Measurements from ENCODE around the gene PTBP1. TPM values are rescaled to one million over a fixed set of nuclear protein-coding genes. Genes with fewer than 3 reads are reported as not detected.
"Not testable (repeated sequence)": the region's sequence is repeated elsewhere in the genome, so short reads cannot be mapped to it uniquely, and the experiment has no call there.

Gene PTBP1
- total RNA-seq, 1 donor from 2014 or later, result 331 TPM

GRCh38 chr19:807627-808422 lies 10.6 kb downstream of the PTBP1 start:
- DNase-seq (ENCODE audit: extremely low read depth, low read depth, low spot score), result no peak

DNA sequence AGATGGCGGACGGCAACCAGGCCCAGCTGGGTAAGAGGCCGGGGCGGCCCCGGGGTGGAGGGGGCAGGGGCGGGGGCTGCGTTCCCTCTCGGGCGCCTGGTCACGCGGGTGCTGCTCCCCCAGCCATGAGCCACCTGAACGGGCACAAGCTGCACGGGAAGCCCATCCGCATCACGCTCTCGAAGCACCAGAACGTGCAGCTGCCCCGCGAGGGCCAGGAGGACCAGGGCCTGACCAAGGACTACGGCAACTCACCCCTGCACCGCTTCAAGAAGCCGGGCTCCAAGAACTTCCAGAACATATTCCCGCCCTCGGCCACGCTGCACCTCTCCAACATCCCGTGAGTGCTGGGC lies 11.1 kb downstream of the PTBP1 start:
- DNase-seq (ENCODE audit: extremely low read depth, low read depth, low spot score), result no peak

- DNase-seq (ENCODE audit: extremely low read depth, low read depth, low spot score), result no peak
Observed at GRCh38 chr19:810077-810855, 13.0 kb downstream of the PTBP1 start.

- no peak for DNase-seq (ENCODE audit: extremely low read depth, low read depth, low spot score)
Observed at GRCh38 chr19:810883-811489, 13.7 kb downstream of the PTBP1 start.

- no peak for DNase-seq (ENCODE audit: extremely low read depth, low read depth, low spot score)
Observed at GRCh38 chr19:811506-812048, 14.3 kb downstream of the PTBP1 start.

- DNase-seq (ENCODE audit: extremely low read depth, low read depth, low spot score), result no peak
Observed at GRCh38 chr19:812049-812746, 14.9 kb downstream of the PTBP1 start.

- no peak for DNase-seq (ENCODE audit: extremely low read depth, low read depth, low spot score)
Observed at GRCh38 chr19:812747-813218, 15.5 kb downstream of the PTBP1 start.

DNA sequence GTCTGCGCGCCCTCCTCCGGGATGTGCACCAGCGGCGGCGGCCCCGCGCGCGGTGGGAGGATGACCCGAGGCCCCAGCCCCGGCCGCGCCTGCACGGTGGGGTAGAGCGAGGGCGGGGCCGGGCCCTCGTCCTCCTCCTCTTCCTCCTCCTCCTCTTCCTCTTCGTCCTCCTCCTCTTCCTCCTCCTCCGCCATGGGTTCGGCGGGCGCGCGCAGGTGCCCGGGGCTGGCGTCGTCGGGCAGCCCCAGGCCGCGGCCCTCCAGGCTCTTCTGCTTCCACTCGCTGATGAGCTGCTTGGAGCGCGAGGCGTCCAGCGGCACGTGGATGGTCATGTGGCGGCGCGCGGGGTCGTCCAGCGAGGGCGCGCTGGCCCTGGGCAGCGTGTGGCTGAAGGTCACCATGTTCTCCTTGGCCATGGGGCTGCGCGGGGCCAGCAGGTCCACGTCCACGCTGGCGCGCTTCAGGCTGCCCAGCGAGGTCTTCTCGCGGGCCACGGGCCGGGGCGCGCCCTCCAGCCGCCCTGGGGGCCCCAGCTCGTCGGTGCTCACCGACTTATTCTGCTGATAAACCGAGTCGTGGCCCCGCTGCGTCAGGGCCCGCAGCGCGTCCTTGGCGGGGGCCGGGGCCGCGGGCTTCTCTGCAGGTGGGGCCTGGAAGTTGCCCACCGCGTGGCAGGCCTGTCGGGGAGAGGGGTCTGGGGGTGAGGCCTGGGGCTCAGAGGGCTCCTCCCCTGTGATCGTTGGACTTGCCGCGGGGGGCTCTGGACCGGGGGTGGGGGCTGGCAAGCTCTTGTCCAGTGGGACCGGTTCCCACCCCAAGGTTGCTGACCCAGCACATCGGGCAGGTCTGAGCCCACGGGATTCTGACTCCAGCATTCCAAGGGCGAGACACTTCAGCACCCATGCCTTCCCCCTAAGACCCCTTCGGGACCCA lies 16.2 kb downstream of the PTBP1 start:
- DNase-seq (ENCODE audit: extremely low read depth, low read depth, low spot score), result no peak

- DNase-seq (ENCODE audit: extremely low read depth, low read depth, low spot score), result no peak
Observed at GRCh38 chr19:814152-815078, 17.2 kb downstream of the PTBP1 start.

GRCh38 chr19:815079-815774 lies 18.0 kb downstream of the PTBP1 start:
- DNase-seq (ENCODE audit: extremely low read depth, low read depth, low spot score), result no peak

DNA sequence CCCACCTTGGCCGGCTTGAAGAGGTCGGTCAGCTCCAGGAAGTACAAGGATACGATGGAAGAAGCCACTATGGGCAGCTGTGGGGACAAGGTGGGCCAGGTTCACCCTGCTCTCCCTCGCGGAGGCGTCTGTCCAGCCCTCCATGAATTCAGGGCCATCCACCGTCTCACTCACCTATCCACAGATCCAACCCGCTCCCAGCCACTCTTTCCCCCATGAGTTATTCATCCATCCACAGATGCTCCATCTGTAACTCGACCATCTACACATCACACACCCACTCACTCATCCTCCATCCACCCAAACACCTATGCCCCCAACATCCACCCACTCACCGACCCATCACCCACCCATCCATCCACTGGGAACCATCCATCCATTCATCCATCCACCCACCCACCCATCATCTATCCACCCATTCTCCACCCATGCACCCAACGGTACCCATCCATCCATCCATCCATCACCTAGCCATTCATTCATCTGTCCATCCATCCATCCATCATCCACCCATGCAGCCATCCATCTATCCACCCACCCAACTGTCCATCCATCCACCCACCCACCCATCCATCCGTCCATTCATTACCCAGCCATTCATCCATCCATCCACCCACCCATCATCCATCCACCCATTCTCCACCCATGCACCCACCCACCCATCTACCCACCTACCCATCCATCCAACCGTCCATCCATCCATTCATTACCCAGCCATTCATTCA lies 18.7 kb downstream of the PTBP1 start:
- DNase-seq (ENCODE audit: extremely low read depth, low read depth, low spot score), result no peak

DNA sequence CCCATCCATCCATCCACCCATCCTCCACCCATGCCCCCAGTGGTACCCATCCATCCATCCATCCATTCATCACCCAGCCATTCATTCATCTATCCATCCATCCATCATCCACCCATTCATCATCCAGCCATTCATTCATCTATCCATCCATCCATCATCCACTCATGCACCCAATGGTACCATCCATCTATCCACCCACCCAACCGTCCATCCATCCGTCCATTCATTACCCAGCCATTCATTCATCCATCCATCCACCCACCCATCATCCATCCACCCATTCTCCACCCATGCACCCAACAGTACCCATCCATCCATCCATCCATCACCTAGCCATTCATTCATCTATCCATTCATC lies 19.2 kb downstream of the PTBP1 start:
- no peak for DNase-seq (ENCODE audit: extremely low read depth, low read depth, low spot score)

DNA sequence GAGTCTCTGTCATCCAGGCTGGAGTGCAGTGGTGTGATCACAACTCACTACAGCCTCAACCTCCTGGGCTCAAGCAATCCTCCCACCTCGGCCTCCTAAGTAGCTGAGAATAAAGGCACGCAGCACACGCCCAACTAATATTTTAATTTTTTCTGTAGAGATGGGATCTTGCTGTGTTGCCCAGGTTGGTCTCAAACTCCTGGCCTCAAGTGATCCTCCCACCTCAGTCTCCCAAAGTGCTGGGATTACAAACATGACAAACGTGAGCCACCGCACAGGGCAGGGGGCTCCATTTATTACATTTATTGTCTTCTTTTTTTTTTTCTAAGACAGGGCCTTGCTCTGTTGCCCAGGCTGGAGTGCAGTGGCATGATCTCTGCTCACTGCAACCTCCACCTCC lies 23.0 kb downstream of the PTBP1 start:
- DNase-seq (ENCODE audit: extremely low read depth, low read depth, low spot score), result not testable (repeated sequence)

DNA sequence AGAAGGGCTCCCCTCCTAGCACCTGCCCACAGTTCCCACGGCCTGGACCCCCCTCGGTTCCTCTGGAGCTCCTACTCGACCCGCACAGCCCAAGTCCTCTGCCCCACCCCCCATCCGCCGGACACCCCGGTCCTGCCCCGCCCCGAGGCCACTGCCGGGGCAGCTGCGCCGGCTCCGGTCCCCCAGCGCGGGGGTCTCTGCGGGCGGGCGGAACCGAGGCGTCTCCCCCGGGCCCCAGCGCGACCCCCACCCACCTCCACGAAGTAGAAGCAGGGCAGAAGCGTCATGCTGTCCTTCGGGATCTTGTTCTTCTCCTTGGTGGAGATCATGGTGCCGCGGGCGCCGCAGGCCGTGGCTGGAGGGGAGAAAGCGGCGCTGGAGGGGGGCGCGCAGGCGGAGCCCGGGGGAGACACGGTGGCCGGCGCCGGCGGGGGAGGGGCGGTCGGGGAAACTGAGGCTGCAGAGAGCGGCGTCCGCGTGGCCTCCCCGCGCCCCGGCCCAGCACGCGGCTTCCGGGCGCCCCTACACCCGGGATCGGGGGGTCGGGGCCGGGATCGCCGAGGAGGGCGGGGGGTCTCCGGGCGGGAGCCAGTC lies 24.1 kb downstream of the PTBP1 start:
- no peak for DNase-seq (ENCODE audit: extremely low read depth, low read depth, low spot score)

- no peak for DNase-seq (ENCODE audit: extremely low read depth, low read depth, low spot score)
Observed at GRCh38 chr19:821825-822503, 24.7 kb downstream of the PTBP1 start, which contains the start of gene PLPPR3. Gene PLPPR3, minus strand, starts transcription at chr19:821955. Its CDS starts 396 bp downstream, at chr19:821559.

DNA sequence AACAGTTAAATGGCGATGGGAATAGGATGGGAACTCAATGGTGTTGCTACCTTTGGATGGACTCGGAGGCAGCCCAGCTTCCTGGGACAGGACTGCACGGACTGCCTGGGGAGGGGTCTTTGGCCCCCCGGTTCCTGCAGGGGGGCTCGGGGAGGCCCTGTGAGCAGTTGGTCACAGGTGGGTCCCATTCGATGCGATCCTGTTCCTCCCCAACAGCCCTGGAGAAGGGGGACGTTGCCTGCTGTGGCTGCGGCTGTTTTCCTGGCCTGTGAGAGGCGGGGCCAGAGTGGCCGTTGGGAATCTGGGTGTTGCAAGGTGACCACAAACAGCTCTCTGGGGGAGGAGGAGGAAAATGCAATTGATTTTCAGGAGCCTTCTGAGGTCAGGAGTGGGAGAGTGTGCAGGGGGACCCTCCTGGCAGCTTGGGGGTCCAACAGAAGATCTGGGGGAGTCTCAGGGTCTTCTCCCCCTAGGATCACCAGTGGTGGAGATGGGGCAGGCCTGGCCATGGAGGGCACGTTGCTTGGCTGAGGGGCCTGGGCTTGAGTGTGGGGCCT lies 26.4 kb downstream of the PTBP1 start:
- DNase-seq (ENCODE audit: extremely low read depth, low read depth, low spot score), result no peak
